ENCODE data around the gene LORICRIN.
"Not testable (repeated sequence)": the region's sequence is repeated elsewhere in the genome, so short reads cannot be mapped to it uniquely, and the experiment has no call there.

- peak; percentile 52 for TF ChIP-seq CTCF (IDR thresholded peaks at IDR 0.05; ENCODE audit: low read depth, low read length)
- TF ChIP-seq POLR2A (IDR thresholded peaks at IDR 0.05; ENCODE audit: extremely low read depth, insufficient read length); MAX (IDR thresholded peaks at IDR 0.05; ENCODE audit: low read depth, low read length); MYC (IDR thresholded peaks at IDR 0.05; ENCODE audit: low read depth, low read length): not testable (repeated sequence)
Measured at GRCh38 chr1:153223040-153223891, 36.2 kb upstream of the LORICRIN start.
